Measurements from ENCODE around the gene SBF2.

The SBF2 gene

GRCh38 chr11:9880657-9881056, 413.4 kb downstream of the SBF2 start:
- no peak for DNase-seq

DNA sequence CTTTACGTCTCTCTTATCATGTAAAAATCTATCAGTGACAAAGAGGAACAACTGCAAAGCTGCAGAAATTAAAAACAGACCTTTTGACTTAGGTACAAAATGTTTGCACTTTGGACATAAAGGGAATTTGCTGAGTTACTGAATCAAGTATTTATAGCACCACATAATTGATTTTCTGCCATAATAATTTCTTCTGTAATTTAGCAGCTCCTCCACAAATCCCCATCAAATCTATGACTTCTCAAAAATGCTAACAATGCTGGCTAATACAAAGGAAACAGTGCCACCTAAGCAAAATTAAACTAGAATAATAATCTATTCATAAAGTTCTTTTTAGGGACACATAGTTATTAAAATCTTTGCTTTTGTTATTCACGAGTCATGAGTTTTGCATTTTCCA, 415.1 kb downstream of the SBF2 start:
- no peak for DNase-seq

GRCh38 chr11:9876331-9876730, 417.7 kb downstream of the SBF2 start:
- no peak for DNase-seq

DNA sequence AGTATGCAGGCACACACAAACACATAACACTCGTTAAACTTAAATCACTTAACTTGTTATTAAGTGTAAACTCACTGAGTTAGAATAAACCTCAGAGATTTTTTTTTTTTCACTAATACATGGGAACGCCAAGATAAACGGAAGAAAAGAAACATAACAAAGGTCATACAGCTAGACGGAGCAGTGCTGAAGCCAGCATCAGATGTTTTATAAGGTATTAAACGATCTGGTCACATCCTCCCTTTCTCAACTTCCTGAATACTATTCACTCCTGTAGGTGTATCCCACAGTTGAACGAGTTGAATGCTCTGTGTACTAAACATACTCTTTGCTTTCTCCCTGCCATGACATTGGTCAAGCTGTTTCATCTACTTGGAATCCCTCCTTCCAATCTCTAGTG, 418.2 kb downstream of the SBF2 start:
- no peak for DNase-seq

DNA sequence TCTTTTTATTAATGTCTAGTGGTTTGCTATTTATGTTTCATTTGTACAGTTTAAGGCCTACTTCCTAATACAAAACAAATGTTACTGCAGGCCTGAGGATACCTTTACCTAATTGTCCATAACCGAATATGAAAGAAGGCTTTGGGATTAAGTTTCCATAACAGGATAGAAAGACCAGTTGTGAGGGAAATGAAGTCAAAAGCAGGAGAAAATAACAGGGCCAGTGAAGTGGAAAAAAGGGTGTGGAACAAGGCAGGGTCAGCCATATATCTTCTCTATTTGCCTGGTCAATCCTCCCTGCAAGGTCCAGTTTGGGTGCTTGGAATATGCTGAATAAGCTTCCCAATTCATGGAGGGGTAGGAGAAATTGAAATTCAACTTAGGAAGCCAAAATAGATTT, 418.6 kb downstream of the SBF2 start:
- DNase-seq: no peak

DNA sequence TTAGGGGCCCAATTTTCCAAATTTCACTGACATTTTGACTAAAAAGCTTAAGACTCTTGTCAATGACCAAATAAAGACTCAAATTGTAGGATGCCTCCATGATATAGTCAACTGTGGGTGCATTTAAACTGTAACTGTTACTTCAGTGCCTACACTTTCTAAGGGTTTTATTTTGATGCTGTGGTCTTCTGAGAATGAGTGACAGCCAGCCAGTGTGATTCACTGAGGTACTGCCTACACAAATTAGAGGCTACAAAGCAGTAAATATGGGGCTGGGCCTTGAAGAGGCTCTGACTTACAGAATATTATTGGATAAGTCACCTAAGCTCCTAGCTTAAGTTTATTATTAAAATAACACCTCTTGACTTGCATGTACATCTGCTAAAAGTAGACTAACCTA, 419.6 kb downstream of the SBF2 start:
- no peak for DNase-seq

DNA sequence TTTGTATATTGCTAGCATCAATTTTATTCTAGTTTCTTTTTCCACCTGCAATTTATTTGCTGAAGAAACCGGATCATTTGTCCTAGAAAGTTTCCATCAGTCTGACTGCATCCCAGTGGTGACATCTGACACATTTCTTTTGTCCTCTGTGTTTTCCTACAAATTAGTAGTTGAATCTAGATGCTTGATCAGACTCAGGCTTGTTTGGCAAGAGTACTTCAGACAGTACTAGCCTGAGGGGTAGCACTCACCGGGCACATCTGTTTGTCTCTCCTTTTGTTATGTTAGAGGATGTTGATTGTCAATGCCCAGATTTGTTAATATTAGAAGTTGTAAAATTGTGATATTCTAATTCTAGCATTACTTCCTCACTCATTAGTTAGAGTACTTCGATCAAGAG, 425.4 kb downstream of the SBF2 start:
- DNase-seq: no peak

- DNase-seq: no peak
Observed at GRCh38 chr11:9862981-9863380, 431.0 kb downstream of the SBF2 start.

GRCh38 chr11:9861860-9862725, 431.9 kb downstream of the SBF2 start:
- no peak for DNase-seq

- no peak for DNase-seq
Observed at GRCh38 chr11:9859554-9860305, 434.3 kb downstream of the SBF2 start.

- no peak for DNase-seq
Observed at GRCh38 chr11:9858822-9859221, 435.2 kb downstream of the SBF2 start.

DNA sequence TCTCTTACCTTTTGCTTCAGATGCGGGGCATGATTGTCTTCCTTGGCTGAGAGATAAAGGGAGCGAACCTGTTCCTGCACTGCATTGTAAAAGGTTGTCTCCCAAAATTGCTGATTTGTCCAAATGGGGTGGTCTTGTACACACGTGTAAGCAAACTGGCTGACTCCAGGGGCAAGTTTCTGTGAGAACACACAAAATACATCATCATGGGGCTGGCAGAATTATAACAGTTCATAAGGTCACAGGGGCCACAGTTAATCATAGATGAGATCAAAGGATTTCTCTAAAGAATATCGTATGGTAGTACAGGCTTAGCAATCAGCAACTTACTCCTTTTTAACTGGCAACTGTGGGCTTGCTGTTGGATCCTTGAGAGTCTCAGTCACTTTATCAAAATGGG, 435.8 kb downstream of the SBF2 start:
- DNase-seq: no peak

DNA sequence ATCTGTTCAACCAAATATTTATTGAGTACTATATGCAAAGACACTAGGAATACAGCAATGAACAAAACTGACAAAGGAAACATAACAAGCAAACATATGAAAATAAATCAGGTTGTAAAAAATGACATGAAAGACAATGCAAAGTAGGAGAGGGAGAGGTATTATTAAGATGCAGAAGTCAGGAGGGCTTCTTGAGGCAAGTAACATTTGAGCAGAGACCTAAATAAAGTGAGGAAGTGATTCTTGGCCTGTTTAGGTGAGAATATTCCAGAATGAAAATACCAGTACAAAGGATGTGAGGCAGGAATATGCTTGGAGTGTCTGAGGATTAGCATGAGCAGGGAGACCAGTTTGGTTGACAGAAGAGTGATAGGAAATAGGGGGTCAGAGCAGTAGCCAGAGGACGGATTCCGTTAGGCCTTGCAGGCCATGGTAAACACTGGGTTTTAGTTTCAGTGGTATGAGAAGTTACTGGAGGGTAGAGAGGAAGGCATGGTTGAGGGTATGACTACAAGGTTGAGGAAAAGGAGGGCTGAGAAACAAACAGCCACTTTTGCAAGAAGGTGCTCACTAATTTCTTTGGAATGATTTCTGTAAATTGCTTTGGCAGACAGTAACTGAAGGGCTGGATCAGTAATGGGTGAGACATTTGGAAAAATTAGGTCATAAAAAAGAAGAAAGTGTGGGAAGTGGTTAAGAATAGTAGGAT, 438.3 kb downstream of the SBF2 start:
- no peak for DNase-seq

- no peak for DNase-seq
Observed at GRCh38 chr11:9853929-9854552, 440.0 kb downstream of the SBF2 start.

DNA sequence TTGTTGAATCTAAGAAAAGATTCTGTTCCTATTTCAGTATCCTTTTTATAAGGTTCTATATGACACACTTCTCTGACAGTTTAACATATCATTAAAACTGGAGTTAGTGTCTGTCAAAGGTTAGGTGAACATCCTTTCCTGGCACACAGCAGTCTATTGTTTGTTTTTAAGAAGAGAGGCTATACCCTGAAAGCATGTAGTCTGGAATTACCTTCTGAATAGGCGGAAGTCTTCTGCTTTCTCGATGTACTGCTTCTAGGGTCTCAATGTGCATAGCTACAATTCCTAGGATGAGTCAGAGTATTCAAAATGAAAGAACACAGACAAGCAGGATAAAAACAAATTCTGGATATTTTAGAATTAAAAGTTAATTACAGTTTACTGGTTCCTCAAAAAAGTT, 441.6 kb downstream of the SBF2 start:
- no peak for DNase-seq

DNA sequence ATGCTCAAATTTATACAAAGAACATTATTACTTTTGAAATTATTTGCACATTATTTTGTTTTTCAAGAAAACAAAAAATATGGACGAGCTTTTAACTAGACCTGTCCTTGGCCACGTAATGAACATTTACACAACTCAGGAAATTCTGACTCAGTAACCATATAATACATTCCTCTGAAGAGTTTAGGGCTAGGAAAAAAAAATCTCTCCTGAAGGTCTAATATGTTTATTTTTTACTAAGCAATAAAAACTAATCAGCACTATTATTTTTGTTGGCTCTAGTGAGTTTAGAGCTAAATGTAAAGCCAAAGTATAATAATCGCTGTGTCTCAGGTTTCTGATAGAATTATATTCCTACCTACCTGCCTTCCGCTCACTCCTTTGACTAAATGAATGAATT, 442.7 kb downstream of the SBF2 start:
- DNase-seq: no peak

DNA sequence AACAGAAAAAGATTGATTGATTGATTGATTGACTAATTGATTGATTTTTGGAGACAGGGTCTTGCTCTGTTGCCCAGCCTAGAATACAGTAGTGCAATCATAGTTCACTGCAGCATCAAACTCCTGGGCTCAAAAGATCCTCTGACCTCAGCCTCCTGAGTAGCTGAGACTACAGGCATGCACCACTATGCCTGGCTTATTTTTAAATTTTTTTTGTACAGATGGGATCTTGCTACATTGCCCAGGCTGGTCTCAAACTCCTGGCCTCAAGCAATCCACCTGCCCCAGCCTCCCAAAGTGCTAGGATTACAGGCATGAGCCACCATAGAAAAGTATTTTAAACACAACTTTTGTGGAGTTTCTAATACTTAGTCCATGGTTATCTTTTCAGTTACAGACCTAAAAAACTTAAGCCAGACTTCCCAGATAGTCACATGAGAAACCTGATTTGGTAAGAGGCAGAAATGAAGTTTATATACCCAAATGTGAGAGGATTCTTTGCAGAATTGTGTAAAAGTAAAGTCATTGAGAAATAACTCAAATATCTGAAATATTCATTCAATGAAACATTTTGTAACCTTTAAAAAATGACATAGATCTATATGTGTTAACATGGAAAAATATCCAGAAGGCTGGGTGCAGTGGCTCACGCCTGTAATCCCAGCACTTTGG, 443.7 kb downstream of the SBF2 start:
- DNase-seq: no peak

- DNase-seq: no peak
Observed at GRCh38 chr11:9849389-9849788, 444.6 kb downstream of the SBF2 start.

- no peak for DNase-seq
Observed at GRCh38 chr11:9847636-9848035, 446.4 kb downstream of the SBF2 start.

- no peak for DNase-seq
Observed at GRCh38 chr11:9842923-9843322, 451.1 kb downstream of the SBF2 start.

DNA sequence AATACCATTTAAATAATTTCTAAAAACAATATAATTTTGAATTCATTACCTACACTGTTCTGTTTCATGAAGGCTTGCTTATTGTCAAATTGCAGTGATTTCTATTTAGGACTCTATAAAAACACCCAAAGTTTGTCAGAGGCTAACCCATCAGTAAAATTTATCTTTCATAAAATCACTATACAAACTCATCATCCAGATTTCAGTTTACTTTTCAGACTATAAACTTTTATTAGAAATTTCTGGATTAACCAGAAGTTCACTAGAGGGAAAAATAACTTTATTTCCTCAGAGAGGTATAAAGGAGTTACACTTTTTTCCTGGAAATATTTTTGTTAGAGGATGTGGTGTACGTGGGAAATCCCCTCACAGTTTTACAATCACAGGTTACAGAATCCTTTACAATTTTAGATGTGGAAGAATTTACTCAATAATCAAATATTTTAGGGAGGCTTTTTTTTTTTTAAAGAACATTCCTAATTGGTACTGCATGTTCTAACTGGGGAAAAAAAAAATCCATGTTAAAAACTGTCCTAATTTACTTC, 453.5 kb downstream of the SBF2 start:
- DNase-seq: no peak

- DNase-seq: no peak
Observed at GRCh38 chr11:9839550-9839949, 454.5 kb downstream of the SBF2 start.
